ENCODE data around the gene ENO1. TPM values are rescaled to one million over a fixed set of nuclear protein-coding genes. Genes with fewer than 3 reads are reported as not detected.

The ENO1 gene
- total and polyA plus RNA-seq, 2 of the 8 experiments (the other 6 are each of a cell fraction or from before 2014, with no cell fraction given): 1,763 to 2,117 TPM

DNA sequence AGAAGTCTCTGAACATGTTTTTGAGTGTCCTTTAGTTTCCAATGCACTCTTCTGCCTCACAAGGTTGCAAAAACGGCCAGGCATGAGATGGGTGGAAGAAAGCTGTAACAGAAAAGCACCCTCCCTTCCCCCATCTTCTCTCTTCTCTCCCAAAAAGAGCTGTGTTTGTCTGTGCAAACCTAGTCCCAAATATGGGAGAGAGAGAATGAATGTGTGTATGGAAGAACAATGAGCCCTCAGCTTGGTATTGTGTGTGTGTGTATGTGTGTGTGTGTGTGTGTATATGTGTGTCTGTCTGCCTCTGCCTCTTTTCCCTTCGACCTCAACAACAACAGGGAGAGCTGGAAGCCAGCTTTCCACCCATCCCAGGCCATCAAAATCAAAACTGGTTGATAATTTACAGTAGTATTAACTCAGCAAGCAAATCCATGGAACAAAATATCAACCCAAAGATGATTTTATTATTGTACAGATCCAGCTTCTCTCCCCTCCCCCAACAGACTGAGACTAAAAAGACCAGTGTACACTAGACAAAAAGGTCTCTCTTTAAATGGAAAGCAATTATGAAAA is 62.8 kb downstream of the ENO1 start:
- H3K23me2 ChIP-seq (ENCODE audit: low read depth, low read length): peaks cover 5% of the 10 kb centered on the region
- DNase-seq (ENCODE audit: low read depth in 1 of 2, low spot score in 2 of 2): no peak
- H3K4me1 ChIP-seq (replicated peaks in 1 of 4; ENCODE audit: control insufficient read depth in 3 of 4, insufficient read depth in 4 of 4, low read length in 3 of 4): peaks cover 3 to 7% (median 4%) of the 10 kb centered on the region in 4 experiments; a peak in 5 of 7 replicates
- FAIRE-seq: no peak
- no peak overlapping the region for H2BK15ac ChIP-seq (ENCODE audit: low read length)
- POLR2A ChIA-PET (ENCODE audit: partially characterized antibody): interaction anchor here (0.5 to 1.8 kb wide), 7 partner anchors 12 to 133 kb away, joined by 3 to 8 read pairs (median 3); no protein-coding TSS in a partner anchor
- no peak overlapping the region for H2BK20ac ChIP-seq (ENCODE audit: low read length)
- peak overlapping the region; percentile 34 to 95 (median 92) for H3K4me3 ChIP-seq (ENCODE audit: extremely low read depth in 1 of 4, insufficient read depth in 2 of 4, low read depth in 3 of 4, low read length in 4 of 4)
- H4K5ac ChIP-seq (ENCODE audit: insufficient read length, low read depth, low read length): no peak overlapping the region
- peak overlapping the region; percentile 67 for H4K91ac ChIP-seq (replicated peaks; ENCODE audit: insufficient read length, low read length)
- no peak overlapping the region for H3K27ac ChIP-seq (ENCODE audit: low read depth, low read length)
- no peak overlapping the region for H2AK5ac ChIP-seq (ENCODE audit: low read depth, low read length)
- no peak overlapping the region for H3K4ac ChIP-seq (replicated peaks; ENCODE audit: insufficient read length, low read depth, low read length)
- H3K18ac ChIP-seq (ENCODE audit: extremely low read depth, low read length): 0 out of 2 replicates have a peak overlapping the region, but pooled peaks have one; percentile 62
- H3K36me3 ChIP-seq (ENCODE audit: control insufficient read depth in 2 of 4, insufficient read depth in 4 of 4, low read length in 3 of 4): no peaks in the 10 kb centered on the region
- no peak overlapping the region for H3K56ac ChIP-seq (replicated peaks; ENCODE audit: insufficient read length, low read depth, low read length)
- H3K79me1 ChIP-seq (ENCODE audit: low read depth, low read length): peaks cover 9% of the 10 kb centered on the region; the same call in 1 of the 2 replicates
- peak overlapping the region in 1 of 4 experiments; percentile 61; a peak in 2 of 7 replicates for H3K9ac ChIP-seq (replicated peaks in 1 of 4; ENCODE audit: extremely low read depth in 1 of 4, low read depth in 3 of 4, low read length in 3 of 4)
- WGBS, 2 experiments (ENCODE audit: extremely low coverage in 1 of 2, insufficient coverage in 1 of 2, insufficient read length in 1 of 2, insufficient replicate concordance in 2 of 2, low coverage in 1 of 2, low lambda C conversion rate in 2 of 2, missing lambda C conversion rate in 1 of 2): 57% methylated on average over 2 of the region's 2 CpGs; no CpG with 5 or more reads in 1 of the 2 experiments
- H3K14ac ChIP-seq (ENCODE audit: insufficient read length): no peak overlapping the region
- CTCF ChIA-PET (ENCODE audit: partially characterized antibody): interaction anchor here (0.6 to 3.5 kb wide), 12 partner anchors 10 to 106 kb away, joined by 3 to 27 read pairs (median 4); no protein-coding TSS in a partner anchor
- no peak overlapping the region for H4K8ac ChIP-seq (ENCODE audit: extremely low read depth, insufficient read depth, low read length)
- H4K20me1 ChIP-seq (replicated peaks in 1 of 2; ENCODE audit: control insufficient read depth in 1 of 2, insufficient read depth in 2 of 2, low read length in 2 of 2): peaks cover 6 to 9% of the 10 kb centered on the region in 2 experiments
- peak overlapping the region; percentile 79 to 92 for H3K4me2 ChIP-seq (ENCODE audit: insufficient read depth in 1 of 2, low read depth in 2 of 2, low read length in 2 of 2)
- peak overlapping the region; percentile 13; the same call in 1 of the 2 replicates for H2BK12ac ChIP-seq (ENCODE audit: low read depth, low read length)
- H3K79me2 ChIP-seq (ENCODE audit: control insufficient read depth in 1 of 2, insufficient read depth in 2 of 2, low read length in 2 of 2): peaks cover 18 to 63% of the 10 kb centered on the region in 2 experiments
- H2BK5ac ChIP-seq (ENCODE audit: low read depth, low read length): peak overlapping the region; percentile 47; the same call in 1 of the 2 replicates
- no peak overlapping the region for H3K23ac ChIP-seq (ENCODE audit: insufficient read length)
- H3K9me3 ChIP-seq (ENCODE audit: insufficient read depth in 2 of 2, low read depth in 1 of 2, low read length in 1 of 2): no peaks in the 10 kb centered on the region
- H2AFZ ChIP-seq (ENCODE audit: low read length): no peak overlapping the region
- H3K27me3 ChIP-seq (replicated peaks in 1 of 4; ENCODE audit: control insufficient read depth in 3 of 4, extremely low read depth in 1 of 4, insufficient read depth in 3 of 4, low read length in 3 of 4): no peaks in the 10 kb centered on the region
- H2BK120ac ChIP-seq (replicated peaks; ENCODE audit: low read depth, low read length): no peak overlapping the region
- no peak for TF ChIP-seq NRF1 (IDR thresholded peaks at IDR 0.05; ENCODE audit: low read depth, low read length)
- TF ChIP-seq CHD2 (IDR thresholded peaks at IDR 0.05; ENCODE audit: low read length): no peak
- no peak for TF ChIP-seq RXRA (IDR thresholded peaks at IDR 0.05; ENCODE audit: insufficient read depth, low read depth, low read length)
- TF ChIP-seq ASH2L (IDR thresholded peaks at IDR 0.05; ENCODE audit: low read length): no peak
- TF ChIP-seq SUZ12 (IDR thresholded peaks at IDR 0.05; ENCODE audit: low read length): no peak
- no peak for TF ChIP-seq RFX5 (IDR thresholded peaks at IDR 0.05; ENCODE audit: borderline replicate concordance, low read depth, low read length)
- TF ChIP-seq BRCA1 (IDR thresholded peaks at IDR 0.05; ENCODE audit: low read depth, low read length): no peak
- TF ChIP-seq CHD1 (IDR thresholded peaks at IDR 0.05; ENCODE audit: low read depth, low read length): no peak
- TF ChIP-seq USF2 (IDR thresholded peaks at IDR 0.05; ENCODE audit: low read length): no peak
- TF ChIP-seq, protein P1, sequence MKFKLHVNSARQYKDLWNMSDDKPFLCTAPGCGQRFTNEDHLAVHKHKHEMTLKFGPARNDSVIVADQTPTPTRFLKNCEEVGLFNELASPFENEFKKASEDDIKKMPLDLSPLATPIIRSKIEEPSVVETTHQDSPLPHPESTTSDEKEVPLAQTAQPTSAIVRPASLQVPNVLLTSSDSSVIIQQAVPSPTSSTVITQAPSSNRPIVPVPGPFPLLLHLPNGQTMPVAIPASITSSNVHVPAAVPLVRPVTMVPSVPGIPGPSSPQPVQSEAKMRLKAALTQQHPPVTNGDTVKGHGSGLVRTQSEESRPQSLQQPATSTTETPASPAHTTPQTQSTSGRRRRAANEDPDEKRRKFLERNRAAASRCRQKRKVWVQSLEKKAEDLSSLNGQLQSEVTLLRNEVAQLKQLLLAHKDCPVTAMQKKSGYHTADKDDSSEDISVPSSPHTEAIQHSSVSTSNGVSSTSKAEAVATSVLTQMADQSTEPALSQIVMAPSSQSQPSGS (IDR thresholded peaks at IDR 0.05; ENCODE audit: low read length): no peak

All from H1 (cell line).